HG03175 (cell line): Measurements from ENCODE around the gene SKP1.
"Not testable (repeated sequence)": the region's sequence is repeated elsewhere in the genome, so short reads cannot be mapped to it uniquely, and the experiment has no call there.

ENCODE experiments used
- ATAC-seq: cut with Tn5 transposase; IDR thresholded peaks from one replicate; pipeline ENCODE4 v1.9.1; 2021; ENCODE audit warnings: mild to moderate bottlenecking, moderate library complexity; ENCODE audit not compliant: unreplicated experiment

The SKP1 gene

GRCh38 chr5:134176511-134177368 lies at the start of gene SKP1:
Gene SKP1, minus strand, starts transcription at chr5:134176950. Its CDS starts 2,928 bp downstream, at chr5:134174022.
- ATAC-seq, result peak; percentile 84

DNA sequence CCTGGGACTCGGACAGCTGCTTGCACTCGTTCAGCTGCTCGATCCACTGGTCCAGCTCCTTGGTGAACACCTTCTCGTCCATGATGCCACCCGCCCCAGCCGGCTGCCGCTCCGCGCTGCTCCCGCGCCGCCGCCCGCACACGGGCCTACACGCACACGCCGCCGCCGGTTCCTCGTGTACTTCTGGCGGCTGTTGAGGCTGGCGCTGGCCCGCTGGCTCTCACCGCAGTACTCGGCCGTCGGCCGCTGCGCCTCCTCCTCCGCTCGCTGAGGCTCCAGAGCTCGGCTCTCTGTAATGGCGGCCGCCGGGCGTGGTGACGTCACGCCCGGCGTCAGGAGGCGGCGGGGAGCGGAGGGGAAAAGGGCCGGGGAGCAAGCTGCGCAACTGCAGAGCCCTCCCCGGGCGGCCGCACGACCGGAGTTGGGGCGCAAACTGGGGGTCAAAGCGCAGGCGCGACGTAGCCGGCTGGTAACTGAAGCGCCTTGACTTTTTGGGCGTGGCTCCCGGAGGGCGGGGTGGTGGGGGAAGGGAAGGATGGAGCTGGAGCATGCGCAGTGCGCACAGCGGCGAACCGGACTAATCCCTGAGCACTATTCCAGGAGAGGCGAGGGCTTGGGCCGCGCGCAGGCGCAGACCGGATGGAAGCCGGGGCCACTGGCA lies 49.2 kb upstream of the SKP1 start, which contains the start of gene PPP2CA:
PPP2CA (minus strand) TSS at position 294 of the 661 bp plus-strand sequence; CDS start at position 82, 212 bp downstream.
- ATAC-seq, result peak; percentile 82

GRCh38 chr5:134224888-134225779 lies 48.4 kb upstream of the SKP1 start:
- peak; percentile 35 for ATAC-seq

- no peak for ATAC-seq
Measured at GRCh38 chr5:134223406-134224248, 46.9 kb upstream of the SKP1 start.

DNA sequence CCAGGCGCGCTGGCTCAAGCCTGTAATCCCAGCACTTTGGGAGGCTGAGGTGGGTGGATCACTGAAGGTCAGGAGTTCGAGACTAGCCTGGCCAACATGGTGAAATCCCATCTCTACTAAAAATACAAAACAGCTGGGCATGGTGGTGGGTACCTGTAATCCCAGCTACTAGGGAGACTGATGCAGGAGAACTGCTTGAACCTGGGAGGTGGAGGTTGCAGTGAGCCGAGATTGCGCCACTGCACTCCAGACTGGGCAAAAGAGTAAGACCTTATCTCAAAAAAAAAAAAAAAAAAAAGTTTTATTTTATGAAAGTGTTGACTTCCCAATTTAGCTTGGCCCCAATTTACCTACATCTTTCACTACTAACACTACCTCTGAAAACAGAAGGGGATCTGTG lies 44.9 kb upstream of the SKP1 start:
- ATAC-seq, result not testable (repeated sequence)

DNA sequence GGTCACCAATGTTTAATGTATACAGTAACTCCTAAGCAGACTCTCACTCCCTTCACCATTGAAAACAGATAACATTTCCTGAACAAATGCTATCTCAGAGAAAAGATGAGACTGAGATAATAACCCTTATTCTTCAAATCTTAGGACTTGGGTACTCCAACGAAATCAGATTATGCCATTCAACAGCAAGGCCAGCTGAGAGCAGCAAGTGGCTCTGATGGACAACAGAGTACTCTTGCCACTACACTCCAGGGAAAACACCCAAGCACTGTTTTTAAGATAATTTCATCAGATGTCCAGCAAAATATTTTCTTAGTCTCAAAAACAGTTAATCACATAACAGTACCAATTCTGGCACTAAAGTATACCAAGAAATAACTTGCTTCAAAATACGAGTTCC lies 39.0 kb upstream of the SKP1 start:
- ATAC-seq, result no peak

DNA sequence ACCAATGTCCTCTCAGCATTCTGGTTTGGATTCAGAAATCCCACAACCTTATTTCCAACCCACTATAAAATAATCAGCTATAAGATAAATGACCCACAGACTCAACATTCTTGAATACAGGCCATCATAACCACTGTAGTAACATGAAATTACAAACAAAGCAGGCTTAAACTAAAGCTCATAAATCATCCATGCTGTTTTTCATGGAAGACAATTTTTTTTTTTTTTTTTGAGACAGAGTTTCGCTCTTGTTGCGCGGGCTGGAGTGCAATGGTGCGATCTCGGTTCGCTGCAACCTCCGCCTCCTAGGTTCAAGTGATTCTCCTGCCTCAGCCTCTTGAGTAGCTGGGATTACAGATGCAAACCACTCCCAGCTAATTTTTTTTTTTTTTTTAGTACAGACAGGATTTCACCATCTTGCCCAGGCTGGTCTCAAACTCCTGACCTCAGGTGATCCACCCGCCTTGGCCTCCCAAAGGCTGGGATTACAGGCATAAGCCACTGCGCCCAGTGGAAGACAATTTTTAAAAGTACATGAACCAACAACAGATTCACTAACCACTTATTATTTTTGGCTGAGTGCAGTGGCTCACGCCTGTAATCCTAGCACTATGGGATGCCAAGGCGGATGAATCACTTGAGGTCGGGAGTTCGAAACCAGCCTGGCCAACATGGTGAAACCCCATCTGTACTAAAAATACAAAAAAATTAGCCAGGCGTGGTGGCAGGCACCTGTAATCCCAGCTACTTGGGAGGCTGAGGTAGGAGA lies 34.7 kb upstream of the SKP1 start:
- ATAC-seq, result not testable (repeated sequence)

DNA sequence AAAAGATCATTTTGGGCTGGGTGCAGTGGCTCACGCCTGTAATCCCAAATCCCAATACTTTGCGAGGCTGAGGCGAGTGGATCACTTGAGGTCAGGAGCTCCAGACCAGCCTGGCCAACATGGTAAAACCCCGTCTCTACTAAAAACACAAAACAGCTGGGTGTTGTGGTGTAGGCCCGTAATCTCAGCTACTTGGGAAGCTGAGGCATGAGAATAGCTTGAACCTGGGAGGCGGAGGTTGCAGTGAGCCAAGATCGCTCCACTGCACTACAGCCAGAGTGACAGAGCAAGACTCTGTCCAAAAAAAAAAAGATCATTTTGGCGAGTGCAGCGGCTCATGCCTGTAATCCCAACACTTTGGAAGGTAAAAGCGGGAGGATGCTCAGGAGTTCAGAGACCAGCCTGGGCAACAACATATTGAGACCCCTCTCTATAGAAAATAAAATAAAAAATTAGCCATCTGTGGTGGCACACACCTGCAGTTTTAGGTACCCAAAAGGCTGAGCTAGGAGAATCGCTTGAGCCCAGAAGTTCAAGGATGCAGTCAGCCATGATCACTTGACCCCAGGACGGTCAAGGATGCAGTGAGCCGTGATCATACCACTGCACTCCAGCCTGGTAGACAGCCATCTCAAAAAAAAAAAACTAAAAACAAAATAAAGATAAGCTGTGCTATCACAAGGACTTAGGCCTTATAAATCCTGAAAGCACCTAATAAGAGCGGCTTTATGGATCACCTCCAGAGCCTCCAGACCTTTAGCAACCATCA lies 32.9 kb upstream of the SKP1 start:
- no peak for ATAC-seq

GRCh38 chr5:134207696-134208095 lies 30.9 kb upstream of the SKP1 start:
- no peak for ATAC-seq

- no peak for ATAC-seq
Measured at GRCh38 chr5:134206627-134207160, 29.9 kb upstream of the SKP1 start.

DNA sequence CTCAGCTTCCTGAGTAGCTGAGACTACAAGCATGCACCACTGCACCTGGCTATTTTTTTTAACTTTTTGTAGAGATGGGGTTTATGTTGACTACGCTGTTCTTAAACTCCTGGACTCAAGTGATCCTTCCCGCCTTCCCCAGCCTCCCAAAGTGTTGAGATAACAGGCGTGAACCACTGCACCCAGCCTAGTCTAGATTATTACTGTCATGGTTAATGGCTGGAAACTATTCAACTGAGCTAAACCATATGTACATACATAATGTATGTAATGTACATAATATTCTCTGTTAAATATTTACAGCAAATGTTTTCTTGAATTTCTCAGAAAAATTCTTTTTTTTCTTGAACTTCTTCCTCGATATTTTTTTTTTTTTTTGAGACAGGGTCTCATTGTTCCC lies 27.8 kb upstream of the SKP1 start:
- ATAC-seq, result no peak

- no peak for ATAC-seq
Measured at GRCh38 chr5:134203630-134204029, 26.9 kb upstream of the SKP1 start.

GRCh38 chr5:134195666-134196065 lies 18.9 kb upstream of the SKP1 start:
- no peak for ATAC-seq

GRCh38 chr5:134189031-134189430 lies 12.3 kb upstream of the SKP1 start:
- no peak for ATAC-seq

- no peak for ATAC-seq
Measured at GRCh38 chr5:134188092-134188491, 11.3 kb upstream of the SKP1 start.

GRCh38 chr5:134184155-134185135 lies 7.7 kb upstream of the SKP1 start:
- peak; percentile 77 for ATAC-seq

DNA sequence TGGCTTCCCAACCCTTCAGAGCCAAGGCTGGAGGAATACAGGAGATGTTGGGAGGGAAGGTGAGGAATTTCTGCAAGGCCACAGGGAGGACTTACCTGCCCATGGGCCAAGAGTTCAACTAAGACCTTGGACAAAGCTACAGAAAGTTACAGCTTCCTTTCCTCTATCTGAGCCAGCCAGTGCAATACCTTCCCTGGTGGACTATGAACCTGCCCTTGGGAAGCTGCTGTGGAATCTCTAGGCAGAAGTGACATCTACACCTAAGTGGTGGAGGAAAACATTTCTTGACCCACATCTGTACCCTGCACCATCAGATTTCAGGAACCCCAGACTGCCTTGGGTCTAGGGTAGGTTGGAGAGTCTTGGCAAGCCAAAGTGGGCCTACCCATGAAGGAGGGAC lies 6.7 kb upstream of the SKP1 start:
- ATAC-seq, result no peak
